Lower leg skin (tissue), 4 donors: ENCODE results near the gene GCHFR. TPM values are rescaled to one million over a fixed set of nuclear protein-coding genes. Genes with fewer than 3 reads are reported as not detected.

ENCODE experiments used
- DNase-seq, 2 donors: peaks; one replicate each; pipeline ENCODE4 v3.0.0-alpha.2; 2019; ENCODE audit warnings: low spot score in 2 of 2
- H3K4me3 ChIP-seq: fragments of 200-600 bp; sonication (generic); 2 replicates; pipeline ENCODE4 v1.5.1; 2017; ENCODE audit warnings: mild to moderate bottlenecking, low read depth; ENCODE audit not compliant: poor library complexity, severe bottlenecking
- POLR2A ChIP-seq, 2 donors: fragments of 450-650 bp; IDR thresholded peaks; one replicate each; pipeline ENCODE4 v1.6.1; 2016 to 2017; ENCODE audit warnings: antibody characterized with exemption in 2 of 2, mild to moderate bottlenecking in 1 of 2, moderate library complexity in 1 of 2
- WGBS, 2 donors: methylation state at CpG; one replicate each; pipeline ENCODE4 v1.1.5; 2018; 5-methylcytosine and 5-hydroxymethylcytosine counted together
- intact Hi-C: fragments of 100-400 bp; cut with DNase I; formaldehyde crosslinking; loops from one replicate; pipeline ENCODE4 v1.15.0; 2023; ENCODE audit warnings: low total_unique reads
- total RNA-seq, 4 donors: library from RNA; depleted of rRNA; stranded (reverse); fragments of >200 nt; gene quantifications; one replicate each; pipeline ENCODE4 v1.1.0, GENCODE V29; 2016
- TF ChIP-seq, protein P1 (sequence below), 3 donors: fragments of 450-650 bp; IDR thresholded peaks; one replicate each; pipeline ENCODE4 v1.5.1; 2016; ENCODE audit warnings: antibody characterized with exemption in 3 of 3, mild to moderate bottlenecking in 3 of 3, moderate library complexity in 2 of 3

GCHFR gene
- total RNA-seq, 4 donors from 2014 or later: 59.8 to 97.7 (median 88.6) TPM

DNA sequence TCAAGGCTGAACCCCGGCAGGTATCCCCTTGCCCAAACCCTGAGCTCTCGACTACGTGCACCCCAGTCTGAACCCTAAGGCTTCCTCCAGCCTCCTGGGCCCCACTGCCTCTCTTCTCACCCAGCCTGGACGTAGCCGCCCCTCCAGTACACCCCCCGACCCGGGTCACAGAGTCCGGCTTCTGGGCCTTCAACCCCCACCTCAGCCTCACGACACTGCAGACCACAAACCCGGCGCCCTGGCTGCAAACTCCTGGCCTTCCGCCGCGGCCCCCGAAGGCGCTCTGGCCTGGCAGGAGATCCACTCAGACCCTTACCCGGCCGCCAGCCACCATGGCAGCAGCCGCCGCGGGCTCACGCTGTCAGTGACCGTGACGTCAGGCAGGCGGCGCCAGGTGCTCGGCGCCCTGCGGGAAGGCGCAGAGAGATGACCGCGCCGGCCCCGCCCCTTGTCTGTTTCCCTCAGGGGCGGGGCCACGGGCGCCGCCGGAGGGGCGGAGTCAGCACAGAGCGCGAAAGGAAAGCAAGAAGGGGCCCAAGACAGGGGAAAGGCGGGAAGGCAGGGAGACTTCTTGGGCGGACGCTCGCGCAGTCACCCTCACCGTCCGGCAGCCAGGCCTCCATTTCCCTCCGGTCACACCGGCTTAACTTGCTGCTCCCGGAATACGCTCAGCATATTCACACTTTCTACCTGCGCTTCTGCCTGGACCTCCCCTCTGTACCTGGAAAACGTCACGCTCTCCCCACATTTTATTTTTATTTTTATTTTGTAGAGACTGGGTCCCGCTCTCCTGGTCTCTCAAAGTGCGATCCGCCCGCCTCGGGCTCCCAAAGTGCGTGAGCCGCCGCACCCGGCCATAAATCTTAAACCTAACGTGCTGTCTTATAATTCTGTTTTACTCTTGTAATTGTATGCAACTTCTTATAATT is 8.7 kb upstream of the GCHFR start, which contains the start of gene RMDN3:
TSS of gene RMDN3 (minus strand) at position 372 of the 929 bp plus-strand sequence. CDS start 471 bp downstream, outside the sequence.
- no peak for TF ChIP-seq POLR2A (IDR thresholded peaks at IDR 0.05)
- TF ChIP-seq, protein P1, sequence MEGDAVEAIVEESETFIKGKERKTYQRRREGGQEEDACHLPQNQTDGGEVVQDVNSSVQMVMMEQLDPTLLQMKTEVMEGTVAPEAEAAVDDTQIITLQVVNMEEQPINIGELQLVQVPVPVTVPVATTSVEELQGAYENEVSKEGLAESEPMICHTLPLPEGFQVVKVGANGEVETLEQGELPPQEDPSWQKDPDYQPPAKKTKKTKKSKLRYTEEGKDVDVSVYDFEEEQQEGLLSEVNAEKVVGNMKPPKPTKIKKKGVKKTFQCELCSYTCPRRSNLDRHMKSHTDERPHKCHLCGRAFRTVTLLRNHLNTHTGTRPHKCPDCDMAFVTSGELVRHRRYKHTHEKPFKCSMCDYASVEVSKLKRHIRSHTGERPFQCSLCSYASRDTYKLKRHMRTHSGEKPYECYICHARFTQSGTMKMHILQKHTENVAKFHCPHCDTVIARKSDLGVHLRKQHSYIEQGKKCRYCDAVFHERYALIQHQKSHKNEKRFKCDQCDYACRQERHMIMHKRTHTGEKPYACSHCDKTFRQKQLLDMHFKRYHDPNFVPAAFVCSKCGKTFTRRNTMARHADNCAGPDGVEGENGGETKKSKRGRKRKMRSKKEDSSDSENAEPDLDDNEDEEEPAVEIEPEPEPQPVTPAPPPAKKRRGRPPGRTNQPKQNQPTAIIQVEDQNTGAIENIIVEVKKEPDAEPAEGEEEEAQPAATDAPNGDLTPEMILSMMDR (IDR thresholded peaks at IDR 0.05): peak in 1 of 3 donors; percentile 9
- WGBS, 2 donors: 1% methylated on average over 54 to 62 of the region's 66 CpGs
- H3K4me3 ChIP-seq: peak within 1 kb of the TSS; percentile 83
- intact Hi-C loops: no loop called here
- DNase-seq: peak; percentile 85 to 98

DNA sequence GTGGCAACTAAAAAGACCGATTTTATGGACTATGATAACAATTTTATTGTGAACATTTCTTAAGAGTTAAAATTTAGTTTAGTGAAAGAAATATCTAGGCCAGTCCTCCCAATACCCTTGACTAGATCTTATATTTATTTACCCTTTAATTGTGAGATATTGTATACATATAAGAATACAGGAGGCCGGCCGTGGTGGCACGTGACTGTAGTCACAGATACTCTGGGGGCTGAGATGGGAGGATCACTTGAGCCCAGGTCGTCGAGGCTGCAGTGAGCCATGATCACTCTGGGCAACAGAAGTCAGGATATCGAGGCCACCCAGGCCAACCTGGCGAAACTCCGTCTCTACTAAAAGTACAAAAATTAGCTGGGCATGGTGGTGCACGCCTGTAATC is 8.1 kb upstream of the GCHFR start:
- no peak overlapping the region for H3K4me3 ChIP-seq
- no peak for DNase-seq
- intact Hi-C loops: no loop called here
- 60 to 64% methylated on average over 10 of the region's 10 CpGs for WGBS, 2 donors
- TF ChIP-seq, protein P1 (IDR thresholded peaks at IDR 0.05): no peak
- TF ChIP-seq POLR2A (IDR thresholded peaks at IDR 0.05): no peak

DNA sequence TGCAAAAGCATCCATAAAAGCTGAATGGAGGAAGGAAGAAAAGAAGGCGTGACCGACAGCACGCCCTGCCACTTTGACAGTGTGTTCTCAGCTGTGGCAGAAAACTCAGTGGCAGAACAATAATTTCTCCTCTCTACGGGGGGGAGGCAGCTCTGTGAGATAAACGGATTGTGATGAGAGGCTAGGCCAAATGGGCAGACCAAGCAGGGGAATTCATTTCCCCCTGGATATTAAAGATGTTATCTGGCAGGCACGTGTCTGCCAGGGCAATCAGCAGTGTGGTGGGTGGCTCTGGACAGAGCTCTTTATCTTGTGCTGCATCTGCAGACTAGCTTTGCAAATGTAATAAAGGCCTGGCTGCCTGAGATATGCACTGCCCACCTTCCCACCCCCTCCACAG is 6.9 kb upstream of the GCHFR start:
- no peak overlapping the region for H3K4me3 ChIP-seq
- DNase-seq: no peak
- TF ChIP-seq, protein P1 (IDR thresholded peaks at IDR 0.05): no peak
- no peak for TF ChIP-seq POLR2A (IDR thresholded peaks at IDR 0.05)
- 40 to 42% methylated on average over 6 of the region's 6 CpGs for WGBS, 2 donors
- intact Hi-C loops: no loop called here

DNA sequence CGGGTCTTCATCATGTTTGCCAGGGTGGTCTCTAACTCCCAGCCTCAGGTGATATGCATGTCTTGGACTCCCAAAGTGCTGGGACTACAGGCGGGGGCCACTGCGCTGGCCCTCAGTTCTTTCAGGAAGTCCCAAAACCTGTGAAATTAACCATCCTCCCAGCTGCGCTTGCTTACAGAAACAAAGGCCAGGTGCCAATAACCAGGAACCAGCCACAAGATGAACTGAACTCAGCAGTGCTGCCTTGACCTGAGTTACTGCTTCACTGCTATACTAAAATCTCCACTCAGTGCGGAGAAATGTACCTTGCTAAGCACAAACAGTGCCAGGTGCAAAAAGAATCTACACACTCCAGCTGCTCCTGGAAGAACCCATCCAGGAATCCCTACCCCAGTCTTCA is 3.9 kb upstream of the GCHFR start:
- TF ChIP-seq, protein P1 (IDR thresholded peaks at IDR 0.05): no peak
- no peak for TF ChIP-seq POLR2A (IDR thresholded peaks at IDR 0.05)
- WGBS, 2 donors: 89 to 94% methylated on average over 5 of the region's 5 CpGs
- no peak for DNase-seq
- no peak overlapping the region for H3K4me3 ChIP-seq
- intact Hi-C loops: no loop called here

DNA sequence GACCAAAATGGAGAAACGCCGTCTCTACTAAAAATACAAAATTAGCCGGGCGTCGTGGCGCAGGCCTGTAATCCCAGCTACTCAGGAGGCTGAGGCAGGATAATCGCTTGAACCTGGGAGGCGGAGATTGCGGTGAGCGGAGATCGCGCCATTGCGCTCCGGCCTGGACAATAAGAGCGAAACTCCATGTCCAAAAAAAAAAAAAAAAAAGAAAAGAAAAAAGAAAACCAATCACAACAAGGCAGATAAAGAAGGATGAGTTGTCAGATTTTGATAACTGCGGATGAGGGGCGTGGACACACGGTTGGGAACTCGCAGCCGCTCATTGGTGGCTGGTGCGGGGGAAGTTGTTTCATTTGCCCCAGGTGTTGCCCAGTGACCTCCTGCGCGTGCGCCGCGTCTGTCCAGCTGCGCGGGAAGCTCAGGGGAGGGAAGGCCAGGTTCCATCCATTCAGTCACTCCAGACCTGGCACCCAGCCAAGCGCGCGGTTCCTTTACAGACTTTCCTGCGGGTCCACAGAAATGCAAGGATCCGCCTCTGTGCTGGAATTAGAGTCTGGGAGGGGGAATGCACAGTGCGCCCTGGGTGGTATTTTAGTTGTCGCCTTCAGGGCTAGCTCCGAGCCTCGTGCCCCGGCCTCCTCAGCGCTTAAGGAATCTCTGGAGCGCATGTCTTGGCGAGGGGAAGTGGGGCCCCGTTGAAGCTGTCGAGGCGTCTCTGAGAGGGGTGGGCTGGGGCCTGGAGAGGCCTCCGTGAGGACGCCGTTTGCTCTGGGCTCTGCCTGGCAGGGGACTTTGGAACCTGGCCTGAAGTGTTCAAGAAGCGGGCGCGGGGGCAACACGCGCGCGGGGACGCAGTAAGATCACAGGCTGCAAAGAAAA is 708 bp upstream of the GCHFR start:
- 27 to 31% methylated on average over 55 of the region's 55 CpGs for WGBS, 2 donors
- TF ChIP-seq, protein P1 (IDR thresholded peaks at IDR 0.05): no peak
- TF ChIP-seq POLR2A (IDR thresholded peaks at IDR 0.05): no peak
- H3K4me3 ChIP-seq: peak overlapping the region; percentile 11
- DNase-seq: peak; percentile 58 to 95
- intact Hi-C loops: no loop called here
